HUES6 (cell line): Measurements from ENCODE around the gene SPINT1.

ENCODE experiments used
- H3K27ac ChIP-seq: 2 replicates; pipeline ENCODE4 v1.7.0; 2013; ENCODE audit warnings: low read depth, mild to moderate bottlenecking, low read length, inconsistent platforms
- H3K27me3 ChIP-seq: 2 replicates; pipeline ENCODE4 v1.6.1; 2013; ENCODE audit warnings: low read length; ENCODE audit not compliant: control insufficient read depth, insufficient read depth
- H3K36me3 ChIP-seq: 2 replicates; pipeline ENCODE4 v1.6.1; 2013; ENCODE audit warnings: low read length; ENCODE audit not compliant: control insufficient read depth, insufficient read depth
- H3K4me1 ChIP-seq: 2 replicates; pipeline ENCODE4 v1.6.1; 2013; ENCODE audit warnings: low read length; ENCODE audit not compliant: control insufficient read depth, insufficient read depth
- H3K4me3 ChIP-seq: 2 replicates; pipeline ENCODE4 v1.5.1; 2013; ENCODE audit warnings: low read depth, low read length
- H3K9ac ChIP-seq: one replicate; pipeline ENCODE4 v1.6.1; 2013; ENCODE audit warnings: mild to moderate bottlenecking, low read length
- H3K9me3 ChIP-seq: 2 replicates; pipeline ENCODE4 v1.6.1; 2013; ENCODE audit warnings: low read depth, low read length; ENCODE audit not compliant: control insufficient read depth, insufficient read depth

The SPINT1 gene

GRCh38 chr15:40808861-40809450, 34.9 kb upstream of the SPINT1 start:
- Histone ChIP-seq H3K36me3 (peaks cover 19% of the 10 kb centered on the region), H3K9ac (no peak overlapping the region), H3K27me3 (no peaks in the 10 kb centered on the region), H3K4me3 (no peak overlapping the region), H3K4me1 (peaks cover 8% of the 10 kb centered on the region; the same call in 1 of the 2 replicates), H3K27ac (no peak overlapping the region), H3K9me3 (no peaks in the 10 kb centered on the region)

- H3K27ac ChIP-seq: no peak overlapping the region
- H3K27me3 ChIP-seq: no peaks in the 10 kb centered on the region
- H3K9me3 ChIP-seq: no peaks in the 10 kb centered on the region
- no peak overlapping the region for H3K4me3 ChIP-seq
- peaks cover 26% of the 10 kb centered on the region for H3K36me3 ChIP-seq
- peaks cover 3% of the 10 kb centered on the region; the same call in 1 of the 2 replicates for H3K4me1 ChIP-seq
- H3K9ac ChIP-seq: no peak overlapping the region
These were observed 31.0 kb upstream of the SPINT1 start for GRCh38 chr15:40812721-40813425.

DNA sequence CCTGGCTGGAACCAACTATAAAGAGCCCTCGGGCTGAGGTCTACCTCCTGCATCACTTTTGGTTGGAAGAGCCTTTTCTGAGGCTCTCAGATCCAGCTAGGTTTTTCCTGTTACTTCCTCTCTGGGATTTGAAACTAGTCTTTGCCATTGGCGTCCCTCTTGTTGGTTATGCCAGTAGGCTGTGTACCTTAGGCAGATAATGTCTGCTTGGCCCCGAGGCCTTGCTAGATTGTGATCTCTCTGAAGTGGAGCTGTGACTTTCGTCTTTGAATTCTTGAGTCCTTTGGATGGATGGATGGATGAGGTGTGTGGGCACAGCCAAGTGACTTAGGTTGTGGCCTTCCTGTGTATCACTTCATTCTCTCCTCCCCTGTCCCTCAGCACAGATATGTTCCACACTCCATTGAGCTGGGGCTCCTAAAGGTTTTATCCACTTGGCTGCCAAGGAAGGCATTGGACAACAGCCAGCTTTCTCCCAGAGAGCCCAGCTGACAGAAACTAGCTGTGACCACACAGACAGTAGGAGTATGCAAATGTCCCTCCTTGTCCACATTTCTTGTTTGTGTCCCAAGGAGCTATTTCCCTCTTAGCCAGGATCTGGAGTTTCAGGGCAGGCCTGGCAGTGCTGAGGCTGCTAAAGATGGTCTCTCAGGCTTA, 28.7 kb upstream of the SPINT1 start:
- Histone ChIP-seq H3K4me3 (no peak overlapping the region), H3K36me3 (peaks cover 24% of the 10 kb centered on the region), H3K9ac (no peak overlapping the region), H3K27ac (no peak overlapping the region), H3K9me3 (no peaks in the 10 kb centered on the region), H3K27me3 (no peaks in the 10 kb centered on the region), H3K4me1 (no peaks in the 10 kb centered on the region)

- no peaks in the 10 kb centered on the region for H3K9me3 ChIP-seq
- H3K4me1 ChIP-seq: no peaks in the 10 kb centered on the region
- peaks cover 6% of the 10 kb centered on the region for H3K36me3 ChIP-seq
- H3K9ac ChIP-seq: no peak overlapping the region
- H3K27ac ChIP-seq: no peak overlapping the region
- H3K4me3 ChIP-seq: no peak overlapping the region
- H3K27me3 ChIP-seq: no peaks in the 10 kb centered on the region
These were observed 24.8 kb upstream of the SPINT1 start for GRCh38 chr15:40819048-40819447.

DNA sequence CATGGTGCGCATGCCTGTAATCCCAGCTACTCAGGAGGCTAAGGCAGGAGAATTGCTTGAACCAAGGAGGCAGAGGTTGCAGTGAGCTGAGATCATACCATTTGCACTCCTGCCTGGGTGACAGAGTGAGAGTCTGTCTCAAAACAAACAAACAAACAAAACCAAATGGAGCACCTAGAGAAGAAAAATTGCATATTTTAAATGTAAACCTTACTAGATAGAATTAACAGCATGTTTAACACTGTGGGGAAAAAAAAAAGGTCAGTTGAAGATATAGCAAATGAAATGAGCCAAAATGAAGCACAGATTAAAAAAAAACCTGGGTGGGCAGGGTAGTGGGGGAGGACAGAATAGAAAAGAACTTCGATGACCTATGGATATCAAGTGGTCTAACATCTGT, 22.7 kb upstream of the SPINT1 start:
- Histone ChIP-seq H3K4me1 (no peaks in the 10 kb centered on the region), H3K9ac (no peak overlapping the region), H3K4me3 (no peak overlapping the region), H3K27ac (no peak overlapping the region), H3K36me3 (no peaks in the 10 kb centered on the region), H3K27me3 (no peaks in the 10 kb centered on the region), H3K9me3 (no peaks in the 10 kb centered on the region)

DNA sequence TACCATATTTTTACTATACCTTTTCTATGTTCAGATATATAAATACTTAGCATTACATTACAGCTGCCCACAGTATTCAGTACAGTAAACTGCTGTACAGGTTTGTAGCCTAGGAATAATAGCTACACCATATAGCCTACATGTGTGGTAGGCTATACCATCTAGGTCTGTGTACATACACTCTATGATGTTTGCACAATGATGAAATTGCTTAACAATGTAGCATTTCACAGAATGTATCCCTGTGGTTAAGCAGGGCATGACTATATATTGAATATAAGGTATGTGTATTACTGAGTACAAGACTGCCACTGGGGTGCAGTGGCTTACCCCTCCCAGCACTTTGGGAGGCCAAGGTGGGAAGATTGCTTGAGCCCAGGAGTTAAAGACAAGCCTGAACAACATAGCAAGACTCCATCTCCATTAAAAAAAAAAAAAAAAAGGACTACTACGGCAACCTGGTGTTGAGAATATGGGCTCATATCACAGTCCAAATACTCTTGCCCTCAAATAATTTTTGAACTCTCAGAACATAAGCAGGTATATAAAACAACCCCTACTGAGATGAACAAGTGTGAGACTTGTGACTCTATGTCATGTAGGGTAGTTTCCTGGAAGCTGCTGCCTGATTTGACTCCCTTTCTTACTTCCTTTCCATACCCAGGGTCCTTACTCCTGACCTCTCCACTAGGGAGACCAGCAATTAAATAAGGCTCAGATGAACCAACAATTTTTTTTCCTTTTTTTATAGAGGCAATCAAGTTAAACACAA, 20.1 kb upstream of the SPINT1 start:
- Histone ChIP-seq H3K4me1 (no peaks in the 10 kb centered on the region), H3K27ac (no peak overlapping the region), H3K9ac (no peak overlapping the region), H3K9me3 (no peaks in the 10 kb centered on the region), H3K27me3 (no peaks in the 10 kb centered on the region), H3K36me3 (no peaks in the 10 kb centered on the region), H3K4me3 (no peak overlapping the region)

DNA sequence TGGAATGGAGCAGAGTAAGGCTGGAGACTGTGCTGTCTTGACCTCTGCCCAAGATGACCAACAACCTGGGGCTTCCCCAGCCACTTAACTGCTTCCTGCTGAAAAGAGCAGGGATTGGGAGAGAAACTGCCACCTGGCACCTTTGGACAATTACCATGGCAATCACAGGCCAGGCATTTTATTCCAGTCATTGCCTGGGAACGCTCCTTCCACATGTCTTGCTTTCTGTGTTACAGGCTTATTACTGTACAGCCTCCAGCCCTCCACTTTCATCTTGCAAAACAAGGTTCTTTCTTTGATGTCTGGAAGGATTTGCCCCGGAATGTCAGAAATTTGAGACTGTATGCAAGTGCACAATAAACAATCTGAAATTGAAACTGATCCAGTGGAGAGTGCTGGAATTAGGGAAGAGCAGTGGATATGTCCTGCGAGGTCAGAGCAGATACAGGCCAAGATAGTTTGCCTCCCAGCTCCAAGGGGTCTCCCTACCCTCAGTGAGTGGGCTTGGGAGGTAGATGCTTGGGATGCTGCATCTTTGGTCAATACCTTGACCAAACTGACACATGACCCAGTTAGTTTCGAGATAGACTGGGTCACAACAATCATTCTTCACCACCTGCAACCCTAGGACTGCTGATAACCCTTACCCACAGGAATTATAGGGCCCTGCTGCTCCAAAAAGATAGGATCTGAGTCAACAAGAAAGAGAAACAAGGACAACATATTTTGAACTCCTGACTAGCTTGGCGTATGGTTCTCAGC, 18.0 kb upstream of the SPINT1 start:
- Histone ChIP-seq H3K27me3 (no peaks in the 10 kb centered on the region), H3K27ac (no peak overlapping the region), H3K4me3 (no peak overlapping the region), H3K9ac (no peak overlapping the region), H3K36me3 (no peaks in the 10 kb centered on the region), H3K4me1 (peaks cover 4% of the 10 kb centered on the region; the same call in 1 of the 2 replicates), H3K9me3 (no peaks in the 10 kb centered on the region)

DNA sequence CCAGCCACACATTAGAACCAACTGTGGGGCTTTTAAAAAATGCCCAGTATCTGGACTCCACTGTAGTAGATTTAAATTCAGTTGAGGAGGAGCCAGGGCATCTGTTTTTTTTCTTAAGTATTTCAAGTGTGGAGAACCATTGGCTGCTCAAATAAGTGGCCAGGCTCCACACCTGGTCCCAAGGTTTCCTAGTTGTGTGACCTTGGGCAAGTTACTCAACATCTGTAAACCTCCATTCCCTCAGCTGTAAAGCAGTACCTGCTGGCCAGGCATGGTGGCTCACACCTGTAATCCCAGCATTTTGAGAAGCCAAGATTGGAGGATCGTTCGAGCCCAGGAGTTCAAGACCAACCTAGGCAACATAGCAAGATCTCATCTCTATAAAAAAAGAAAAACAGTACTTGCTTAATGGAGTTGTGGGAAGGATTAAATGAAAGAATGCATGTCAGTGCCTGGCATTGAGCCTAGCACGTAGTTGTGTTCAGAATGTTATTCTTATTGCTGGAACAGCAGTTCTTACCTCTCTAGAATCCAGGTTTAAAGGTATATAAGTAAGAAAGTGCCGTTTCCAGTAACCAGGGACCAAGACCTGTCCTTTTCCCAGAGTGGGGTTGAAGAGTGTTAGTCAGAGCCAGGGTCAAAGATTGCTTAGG, 17.3 kb upstream of the SPINT1 start:
- H3K27ac ChIP-seq: no peak overlapping the region
- H3K4me1 ChIP-seq: peaks cover 4% of the 10 kb centered on the region; the same call in 1 of the 2 replicates
- H3K36me3 ChIP-seq: no peaks in the 10 kb centered on the region
- H3K9ac ChIP-seq: no peak overlapping the region
- H3K9me3 ChIP-seq: no peaks in the 10 kb centered on the region
- no peak overlapping the region for H3K4me3 ChIP-seq
- no peaks in the 10 kb centered on the region for H3K27me3 ChIP-seq

- Histone ChIP-seq H3K4me1 (peaks cover 7% of the 10 kb centered on the region; the same call in 1 of the 2 replicates), H3K4me3 (no peak within 1 kb of the TSS), H3K9ac (no peak within 1 kb of the TSS)
These were observed 15.3 kb upstream of the SPINT1 start, which contains the start of gene PPP1R14D for GRCh38 chr15:40828447-40829036. PPP1R14D (minus strand) TSS chr15:40828708; CDS start chr15:40828641, 67 bp downstream.

GRCh38 chr15:40829115-40829514, 14.7 kb upstream of the SPINT1 start:
- Histone ChIP-seq H3K9me3 (no peaks in the 10 kb centered on the region), H3K4me3 (no peak overlapping the region), H3K27me3 (no peaks in the 10 kb centered on the region), H3K4me1 (peaks cover 7% of the 10 kb centered on the region; the same call in 1 of the 2 replicates), H3K36me3 (no peaks in the 10 kb centered on the region), H3K9ac (no peak overlapping the region), H3K27ac (no peak overlapping the region)

More at GRCh38 chr15:40828447-40829036, 15.3 kb upstream of the SPINT1 start, which contains the start of gene PPP1R14D:
- H3K36me3 ChIP-seq: no peaks in the 10 kb centered on the region
- no peaks in the 10 kb centered on the region for H3K9me3 ChIP-seq
- H3K27ac ChIP-seq: no peak within 1 kb of the TSS
- no peaks in the 10 kb centered on the region for H3K27me3 ChIP-seq
